ENCODE results near the gene IL1RAPL2.
"Not testable (repeated sequence)": the region's sequence is repeated elsewhere in the genome, so short reads cannot be mapped to it uniquely, and the experiment has no call there.

IL1RAPL2 gene

GRCh38 chrX:105173071-105173470 is 607.1 kb downstream of the IL1RAPL2 start:
- DNase-seq (ENCODE audit: low read depth) = no peak

- DNase-seq (ENCODE audit: low read depth) = no peak
These were observed 613.6 kb downstream of the IL1RAPL2 start for GRCh38 chrX:105179644-105180043.

GRCh38 chrX:105189093-105189492 is 623.1 kb downstream of the IL1RAPL2 start:
- no peak for DNase-seq (ENCODE audit: low read depth)

- DNase-seq (ENCODE audit: low read depth) = no peak
These were observed 624.4 kb downstream of the IL1RAPL2 start for GRCh38 chrX:105190252-105190853.

GRCh38 chrX:105191878-105192277 is 625.9 kb downstream of the IL1RAPL2 start:
- DNase-seq (ENCODE audit: low read depth) = no peak

- no peak for DNase-seq (ENCODE audit: low read depth)
These were observed 643.4 kb downstream of the IL1RAPL2 start for GRCh38 chrX:105209406-105209805.

- DNase-seq (ENCODE audit: low read depth) = no peak
These were observed 644.3 kb downstream of the IL1RAPL2 start for GRCh38 chrX:105210258-105210657.

- DNase-seq (ENCODE audit: low read depth) = no peak
These were observed 645.1 kb downstream of the IL1RAPL2 start for GRCh38 chrX:105211066-105211575.

- no peak for DNase-seq (ENCODE audit: low read depth)
These were observed 653.7 kb downstream of the IL1RAPL2 start for GRCh38 chrX:105219454-105220401.

GRCh38 chrX:105220636-105221035 is 654.6 kb downstream of the IL1RAPL2 start, which contains the start of gene TEX13A:
TSS of gene TEX13A (minus strand) at chrX:105220694. CDS start at chrX:105220397, 297 bp downstream.
- no peak for DNase-seq (ENCODE audit: low read depth)

GRCh38 chrX:105221374-105221773 is 655.4 kb downstream of the IL1RAPL2 start:
- DNase-seq (ENCODE audit: low read depth) = no peak

- DNase-seq (ENCODE audit: low read depth) = no peak
These were observed 660.5 kb downstream of the IL1RAPL2 start for GRCh38 chrX:105226499-105226898.

- DNase-seq (ENCODE audit: low read depth) = no peak
These were observed 662.6 kb downstream of the IL1RAPL2 start for GRCh38 chrX:105228602-105229001.

- DNase-seq (ENCODE audit: low read depth) = no peak
These were observed 663.1 kb downstream of the IL1RAPL2 start for GRCh38 chrX:105229146-105229545.

GRCh38 chrX:105237407-105237806 is 671.4 kb downstream of the IL1RAPL2 start:
- DNase-seq (ENCODE audit: low read depth) = not testable (repeated sequence)

GRCh38 chrX:105241056-105241455 is 675.1 kb downstream of the IL1RAPL2 start:
- no peak for DNase-seq (ENCODE audit: low read depth)

- no peak for DNase-seq (ENCODE audit: low read depth)
These were observed 694.5 kb downstream of the IL1RAPL2 start for GRCh38 chrX:105260291-105261043.

GRCh38 chrX:105263171-105263570 is 697.2 kb downstream of the IL1RAPL2 start:
- no peak for DNase-seq (ENCODE audit: low read depth)

- DNase-seq (ENCODE audit: low read depth) = no peak
These were observed 697.8 kb downstream of the IL1RAPL2 start for GRCh38 chrX:105263801-105264200.

GRCh38 chrX:105265093-105265492 is 699.1 kb downstream of the IL1RAPL2 start:
- no peak for DNase-seq (ENCODE audit: low read depth)

GRCh38 chrX:105266456-105266855 is 700.5 kb downstream of the IL1RAPL2 start:
- DNase-seq (ENCODE audit: low read depth) = no peak

- DNase-seq (ENCODE audit: low read depth) = no peak
These were observed 701.2 kb downstream of the IL1RAPL2 start for GRCh38 chrX:105267167-105267566.

All from fibroblast of gingiva (primary cell).